ENCODE results near the gene PTMS. TPM values are rescaled to one million over a fixed set of nuclear protein-coding genes. Genes with fewer than 3 reads are reported as not detected.

The PTMS gene
- total and polyA plus RNA-seq, 2 of the 13 experiments (the other 11 are each of a cell fraction or from before 2014, with no cell fraction given): 40.5 to 82.4 TPM

DNA sequence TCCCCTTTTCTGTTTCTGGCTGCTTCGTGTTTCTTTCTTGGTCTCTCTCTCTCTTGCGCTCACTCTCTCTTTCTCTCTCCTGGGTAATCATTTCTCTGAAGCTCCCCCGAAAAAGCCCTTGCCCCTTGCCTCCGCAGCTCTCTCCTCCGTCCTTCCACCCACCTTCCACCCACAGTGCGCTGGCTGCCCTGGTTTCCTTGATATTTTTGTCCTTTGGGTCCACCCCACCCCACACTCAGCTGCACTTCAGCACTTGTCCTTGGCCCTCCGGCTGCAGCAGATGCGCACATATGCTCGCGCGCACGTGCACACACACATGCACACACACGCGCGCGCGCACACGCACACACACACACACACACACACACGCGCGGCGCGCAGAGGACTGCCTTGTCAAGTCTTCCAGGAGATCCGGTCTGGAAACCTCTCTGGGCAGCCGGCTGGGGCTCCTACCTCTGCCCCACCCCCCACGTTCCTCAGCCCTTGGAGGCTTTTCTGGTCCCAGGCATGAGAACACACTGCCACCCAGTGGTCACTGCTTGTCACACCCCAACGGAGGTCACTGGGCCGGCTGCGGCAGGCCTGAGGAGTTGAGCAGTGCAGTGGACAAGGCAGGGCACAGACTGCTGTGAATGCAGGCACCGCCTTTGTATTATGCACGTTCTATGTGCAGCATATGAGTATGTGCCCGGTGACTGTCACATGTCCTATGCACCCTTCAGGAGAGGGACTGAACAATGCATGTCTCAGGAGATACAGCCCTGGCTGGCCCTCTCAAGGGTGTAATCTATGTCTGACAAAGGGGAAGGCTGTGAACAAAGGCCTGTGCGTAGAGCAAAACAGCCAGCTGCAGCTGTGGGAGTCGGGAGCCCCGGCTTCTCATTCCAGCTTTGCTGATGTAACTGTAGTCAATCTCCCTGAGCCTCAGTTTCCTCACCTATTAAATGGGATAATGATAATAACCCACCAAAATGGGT, 12.7 kb downstream of the PTMS start (continued):
- TF ChIP-seq, protein P1, sequence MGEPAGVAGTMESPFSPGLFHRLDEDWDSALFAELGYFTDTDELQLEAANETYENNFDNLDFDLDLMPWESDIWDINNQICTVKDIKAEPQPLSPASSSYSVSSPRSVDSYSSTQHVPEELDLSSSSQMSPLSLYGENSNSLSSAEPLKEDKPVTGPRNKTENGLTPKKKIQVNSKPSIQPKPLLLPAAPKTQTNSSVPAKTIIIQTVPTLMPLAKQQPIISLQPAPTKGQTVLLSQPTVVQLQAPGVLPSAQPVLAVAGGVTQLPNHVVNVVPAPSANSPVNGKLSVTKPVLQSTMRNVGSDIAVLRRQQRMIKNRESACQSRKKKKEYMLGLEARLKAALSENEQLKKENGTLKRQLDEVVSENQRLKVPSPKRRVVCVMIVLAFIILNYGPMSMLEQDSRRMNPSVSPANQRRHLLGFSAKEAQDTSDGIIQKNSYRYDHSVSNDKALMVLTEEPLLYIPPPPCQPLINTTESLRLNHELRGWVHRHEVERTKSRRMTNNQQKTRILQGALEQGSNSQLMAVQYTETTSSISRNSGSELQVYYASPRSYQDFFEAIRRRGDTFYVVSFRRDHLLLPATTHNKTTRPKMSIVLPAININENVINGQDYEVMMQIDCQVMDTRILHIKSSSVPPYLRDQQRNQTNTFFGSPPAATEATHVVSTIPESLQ (CRISPR knock-in tag; conservative IDR thresholded peaks at IDR 0.05): no peak
- TF ChIP-seq, protein P2, sequence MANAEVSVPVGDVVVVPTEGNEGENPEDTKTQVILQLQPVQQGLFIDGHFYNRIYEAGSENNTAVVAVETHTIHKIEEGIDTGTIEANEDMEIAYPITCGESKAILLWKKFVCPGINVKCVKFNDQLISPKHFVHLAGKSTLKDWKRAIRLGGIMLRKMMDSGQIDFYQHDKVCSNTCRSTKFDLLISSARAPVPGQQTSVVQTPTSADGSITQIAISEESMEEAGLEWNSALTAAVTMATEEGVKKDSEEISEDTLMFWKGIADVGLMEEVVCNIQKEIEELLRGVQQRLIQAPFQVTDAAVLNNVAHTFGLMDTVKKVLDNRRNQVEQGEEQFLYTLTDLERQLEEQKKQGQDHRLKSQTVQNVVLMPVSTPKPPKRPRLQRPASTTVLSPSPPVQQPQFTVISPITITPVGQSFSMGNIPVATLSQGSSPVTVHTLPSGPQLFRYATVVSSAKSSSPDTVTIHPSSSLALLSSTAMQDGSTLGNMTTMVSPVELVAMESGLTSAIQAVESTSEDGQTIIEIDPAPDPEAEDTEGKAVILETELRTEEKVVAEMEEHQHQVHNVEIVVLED (CRISPR knock-in tag; IDR thresholded peaks at IDR 0.05; ENCODE audit: borderline replicate concordance): peak; percentile 54; the same call in 1 of the 2 replicates
- TF ChIP-seq, protein P3, sequence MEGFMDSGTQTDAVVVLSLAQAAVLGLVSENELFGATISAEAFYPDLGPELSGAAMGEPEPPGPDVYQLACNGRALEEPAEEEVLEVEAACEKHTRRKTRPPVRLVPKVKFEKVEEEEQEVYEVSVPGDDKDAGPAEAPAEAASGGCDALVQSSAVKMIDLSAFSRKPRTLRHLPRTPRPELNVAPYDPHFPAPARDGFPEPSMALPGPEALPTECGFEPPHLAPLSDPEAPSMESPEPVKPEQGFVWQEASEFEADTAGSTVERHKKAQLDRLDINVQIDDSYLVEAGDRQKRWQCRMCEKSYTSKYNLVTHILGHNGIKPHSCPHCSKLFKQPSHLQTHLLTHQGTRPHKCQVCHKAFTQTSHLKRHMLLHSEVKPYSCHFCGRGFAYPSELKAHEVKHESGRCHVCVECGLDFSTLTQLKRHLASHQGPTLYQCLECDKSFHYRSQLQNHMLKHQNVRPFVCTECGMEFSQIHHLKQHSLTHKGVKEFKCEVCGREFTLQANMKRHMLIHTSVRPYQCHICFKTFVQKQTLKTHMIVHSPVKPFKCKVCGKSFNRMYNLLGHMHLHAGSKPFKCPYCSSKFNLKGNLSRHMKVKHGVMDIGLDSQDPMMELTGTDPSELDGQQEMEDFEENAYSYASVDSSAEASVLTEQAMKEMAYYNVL (CRISPR knock-in tag; IDR thresholded peaks at IDR 0.05; ENCODE audit: borderline replicate concordance): peak; percentile 74; the same call in 1 of the 2 replicates
- no peak for TF ChIP-seq FOXA1 (IDR thresholded peaks at IDR 0.05)
- TF ChIP-seq FOXA1 (CRISPR knock-in tag; IDR thresholded peaks at IDR 0.05): no peak
- TF ChIP-seq ZBTB8A (CRISPR knock-in tag; IDR thresholded peaks at IDR 0.05; ENCODE audit: borderline replicate concordance, low read depth): no peak
- peak; percentile 58 for TF ChIP-seq YY1 (IDR thresholded peaks at IDR 0.05; ENCODE audit: insufficient read depth, insufficient replicate concordance, low read depth, low read length)
- TF ChIP-seq NKX3-1 (CRISPR knock-in tag; IDR thresholded peaks at IDR 0.05): no peak
- TF ChIP-seq ZNF160 (CRISPR knock-in tag; IDR thresholded peaks at IDR 0.05): no peak
- TF ChIP-seq, protein P4, sequence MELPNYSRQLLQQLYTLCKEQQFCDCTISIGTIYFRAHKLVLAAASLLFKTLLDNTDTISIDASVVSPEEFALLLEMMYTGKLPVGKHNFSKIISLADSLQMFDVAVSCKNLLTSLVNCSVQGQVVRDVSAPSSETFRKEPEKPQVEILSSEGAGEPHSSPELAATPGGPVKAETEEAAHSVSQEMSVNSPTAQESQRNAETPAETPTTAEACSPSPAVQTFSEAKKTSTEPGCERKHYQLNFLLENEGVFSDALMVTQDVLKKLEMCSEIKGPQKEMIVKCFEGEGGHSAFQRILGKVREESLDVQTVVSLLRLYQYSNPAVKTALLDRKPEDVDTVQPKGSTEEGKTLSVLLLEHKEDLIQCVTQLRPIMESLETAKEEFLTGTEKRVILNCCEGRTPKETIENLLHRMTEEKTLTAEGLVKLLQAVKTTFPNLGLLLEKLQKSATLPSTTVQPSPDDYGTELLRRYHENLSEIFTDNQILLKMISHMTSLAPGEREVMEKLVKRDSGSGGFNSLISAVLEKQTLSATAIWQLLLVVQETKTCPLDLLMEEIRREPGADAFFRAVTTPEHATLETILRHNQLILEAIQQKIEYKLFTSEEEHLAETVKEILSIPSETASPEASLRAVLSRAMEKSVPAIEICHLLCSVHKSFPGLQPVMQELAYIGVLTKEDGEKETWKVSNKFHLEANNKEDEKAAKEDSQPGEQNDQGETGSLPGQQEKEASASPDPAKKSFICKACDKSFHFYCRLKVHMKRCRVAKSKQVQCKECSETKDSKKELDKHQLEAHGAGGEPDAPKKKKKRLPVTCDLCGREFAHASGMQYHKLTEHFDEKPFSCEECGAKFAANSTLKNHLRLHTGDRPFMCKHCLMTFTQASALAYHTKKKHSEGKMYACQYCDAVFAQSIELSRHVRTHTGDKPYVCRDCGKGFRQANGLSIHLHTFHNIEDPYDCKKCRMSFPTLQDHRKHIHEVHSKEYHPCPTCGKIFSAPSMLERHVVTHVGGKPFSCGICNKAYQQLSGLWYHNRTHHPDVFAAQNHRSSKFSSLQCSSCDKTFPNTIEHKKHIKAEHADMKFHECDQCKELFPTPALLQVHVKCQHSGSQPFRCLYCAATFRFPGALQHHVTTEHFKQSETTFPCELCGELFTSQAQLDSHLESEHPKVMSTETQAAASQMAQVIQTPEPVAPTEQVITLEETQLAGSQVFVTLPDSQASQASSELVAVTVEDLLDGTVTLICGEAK (IDR thresholded peaks at IDR 0.05): no peak
- TF ChIP-seq, protein P4 (CRISPR knock-in tag; IDR thresholded peaks at IDR 0.05): peak; percentile 47; the same call in 1 of the 2 replicates
- TF ChIP-seq PHF20 (CRISPR knock-in tag; IDR thresholded peaks at IDR 0.05): 0 out of 2 replicates have a peak, but pooled peaks have one; percentile 40
- TF ChIP-seq PAX8 (CRISPR knock-in tag; IDR thresholded peaks at IDR 0.05; ENCODE audit: borderline replicate concordance): no peak

Measured in HepG2 (cell line).